AG09319 (cell line): ENCODE results near the gene DDX50.

Experiments
- DNase-seq: peaks from one replicate; pipeline ENCODE4 v3.0.0-alpha.2; 2010; ENCODE audit warnings: low read depth; ENCODE audit errors: extremely low read depth
- CTCF ChIP-seq: IDR thresholded peaks from 2 replicates; pipeline ENCODE4 v1.5.1; 2011; ENCODE audit warnings: low read depth, mild to moderate bottlenecking, inconsistent platforms, low read length, moderate library complexity

The DDX50 gene

GRCh38 chr10:68870545-68871104 is 30.5 kb upstream of the DDX50 start:
- no peak for DNase-seq
- no peak for TF ChIP-seq CTCF

- no peak for DNase-seq
- TF ChIP-seq CTCF: no peak
Observed at GRCh38 chr10:68871105-68871711, 29.9 kb upstream of the DDX50 start.

DNA sequence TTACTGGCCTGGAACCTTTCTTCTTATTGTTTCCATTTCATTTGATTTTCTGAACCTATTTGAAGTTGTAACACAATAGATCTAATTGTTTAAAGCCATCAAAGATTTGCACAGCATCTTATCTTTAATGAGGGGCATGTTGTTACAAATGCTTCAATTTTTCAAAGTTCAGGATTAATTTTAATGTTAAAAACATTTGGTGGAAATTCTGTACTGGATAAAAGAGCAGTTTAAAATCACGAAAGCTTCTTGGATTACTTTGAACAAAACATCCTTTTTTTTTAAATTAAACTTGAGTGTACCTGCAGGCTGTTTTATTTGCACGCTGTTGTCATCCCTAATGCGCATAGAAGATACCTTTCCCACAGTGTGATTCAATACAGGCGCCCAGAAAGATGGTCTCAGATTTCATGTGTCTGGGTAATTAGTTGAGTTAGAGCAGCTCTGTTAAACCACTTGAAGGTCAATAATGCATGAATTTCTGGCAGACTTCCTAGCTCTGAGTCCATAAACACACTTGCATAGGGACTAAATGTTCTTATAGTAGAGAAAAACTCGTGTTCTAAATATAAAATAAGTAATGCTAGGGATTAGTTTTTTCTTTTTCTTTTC is 29.3 kb upstream of the DDX50 start:
- TF ChIP-seq CTCF: no peak
- DNase-seq: peak; percentile 67

GRCh38 chr10:68876246-68877138 is 24.6 kb upstream of the DDX50 start:
- TF ChIP-seq CTCF: no peak
- no peak for DNase-seq

DNA sequence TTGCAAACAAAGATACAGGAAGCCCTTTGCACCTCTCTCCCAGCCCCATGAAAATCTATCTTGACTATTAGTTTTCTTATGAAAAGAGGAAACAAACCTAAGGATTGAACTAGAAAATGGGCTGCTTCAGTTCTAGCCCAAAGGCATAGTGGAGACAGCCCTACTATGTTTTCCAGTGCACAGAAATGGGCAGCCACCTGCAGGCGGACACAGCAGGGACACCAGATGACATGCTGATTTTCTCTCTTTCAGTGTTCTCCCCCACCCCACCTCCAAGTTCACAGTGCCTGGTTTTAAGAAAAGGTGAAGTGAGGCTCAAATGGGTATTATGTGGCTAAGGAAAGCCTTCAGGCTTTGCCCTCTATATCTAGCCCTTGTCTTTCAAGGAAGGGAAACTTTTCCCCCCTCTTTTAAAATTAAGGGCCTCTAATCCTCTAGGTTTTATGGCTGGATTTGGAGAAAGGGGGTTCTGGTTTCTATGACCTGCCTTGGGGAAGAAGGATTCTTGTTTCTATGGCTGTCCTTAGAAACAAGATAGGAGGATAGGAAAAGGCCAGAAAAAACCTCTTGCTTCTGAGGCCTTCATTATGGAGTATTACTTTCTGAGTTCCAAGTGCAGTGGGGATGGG is 23.5 kb upstream of the DDX50 start:
- no peak for DNase-seq
- no peak for TF ChIP-seq CTCF

DNA sequence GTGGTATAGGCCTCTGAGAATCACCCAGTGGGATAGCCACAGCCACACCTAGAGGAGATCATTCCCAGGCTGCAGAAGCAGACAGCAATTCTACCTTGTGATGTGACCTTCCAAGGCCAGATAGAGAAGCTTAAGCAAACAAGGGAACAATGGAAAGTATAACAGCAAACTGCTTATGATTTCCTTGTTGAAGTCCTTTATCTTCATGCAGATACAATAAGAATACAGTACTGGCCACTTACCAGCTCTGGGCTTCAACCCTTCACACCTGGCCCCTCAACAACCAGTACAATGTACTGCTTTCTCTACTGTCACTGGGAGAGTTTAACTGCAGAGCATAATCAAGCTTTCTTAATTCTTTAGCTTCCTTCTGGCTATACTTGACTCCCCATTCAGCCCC is 22.6 kb upstream of the DDX50 start:
- no peak for DNase-seq
- TF ChIP-seq CTCF: no peak
